Renal pelvis (tissue), 4 donors: Measurements from ENCODE around the gene ZNF649. TPM values are rescaled to one million over a fixed set of nuclear protein-coding genes. Genes with fewer than 3 reads are reported as not detected.

Source experiments
- DNase-seq: peaks from one replicate; pipeline ENCODE4 v3.0.0-alpha.2; 2013
- polyA plus RNA-seq, 3 donors: library from polyadenylated mRNA; unstranded; fragments of 120-200 nt; gene quantifications; one replicate each; pipeline ENCODE4 v1.2.1, GENCODE V29; 2013; ENCODE audit not compliant: insufficient read length in 3 of 3

ZNF649 gene
- polyA plus RNA-seq, 3 donors, result 27.0 to 30.1 (median 29.8) TPM

- DNase-seq, result no peak
Observed at GRCh38 chr19:51903192-51903591, 1.6 kb downstream of the ZNF649 start.

GRCh38 chr19:51901860-51902259 is 3.0 kb downstream of the ZNF649 start:
- no peak for DNase-seq

GRCh38 chr19:51891193-51891747 is 13.5 kb downstream of the ZNF649 start:
- DNase-seq, result no peak

- no peak for DNase-seq
Observed at GRCh38 chr19:51889934-51890333, 14.9 kb downstream of the ZNF649 start.

- peak; percentile 96 for DNase-seq
Observed at GRCh38 chr19:51887522-51888498, 17.0 kb downstream of the ZNF649 start, which contains the start of gene ZNF577. Gene ZNF577 (minus strand): TSS chr19:51887951. CDS start chr19:51880382, 7,569 bp downstream.

- no peak for DNase-seq
Observed at GRCh38 chr19:51884713-51885112, 20.1 kb downstream of the ZNF649 start.

GRCh38 chr19:51882518-51882917 is 22.3 kb downstream of the ZNF649 start:
- DNase-seq, result no peak

GRCh38 chr19:51873097-51873496 is 31.7 kb downstream of the ZNF649 start:
- no peak for DNase-seq

GRCh38 chr19:51861870-51862622 is 42.8 kb downstream of the ZNF649 start:
- DNase-seq, result no peak

Other genes starting within 250 kb of the ZNF649 start
- 10 to 100 TPM; 16.4 to 27.6 (median 24.1) TPM for gene SPACA6, start 211.7 kb downstream of the ZNF649 start, polyA plus RNA-seq
- gene HAS1, start 181.0 kb downstream of the ZNF649 start, polyA plus RNA-seq, result under 1 TPM in 2 of 3 donors, not detected in 1; 0.13 TPM
- gene FPR1, start 153.1 kb downstream of the ZNF649 start, polyA plus RNA-seq, result 1 to 10 TPM in 2 of 3 donors, under 1 TPM in 1; 0.88 to 1.5 (median 1.3) TPM
- under 1 TPM in 2 of 3 donors, not detected in 1; 0.15 to 0.19 TPM for gene FPR2, start 143.8 kb downstream of the ZNF649 start, polyA plus RNA-seq
- under 1 TPM; 0.21 to 0.46 (median 0.23) TPM for gene FPR3, start 109.9 kb downstream of the ZNF649 start, polyA plus RNA-seq
- 10 to 100 TPM; 40.9 to 59.4 (median 43.7) TPM for gene ZNF577, start 17.1 kb downstream of the ZNF649 start, polyA plus RNA-seq
- 10 to 100 TPM; 12.7 to 15.1 (median 13.7) TPM for gene ZNF613, start 22.5 kb upstream of the ZNF649 start, polyA plus RNA-seq
- gene ZNF350, start 81.8 kb upstream of the ZNF649 start, polyA plus RNA-seq, result 10 to 100 TPM; 17.4 to 23.1 (median 18.4) TPM
- gene ZNF615, start 103.2 kb upstream of the ZNF649 start, polyA plus RNA-seq, result 10 to 100 TPM; 15.5 to 21.5 (median 18.3) TPM
- gene ZNF614, start 123.4 kb upstream of the ZNF649 start, polyA plus RNA-seq, result 10 to 100 TPM; 15.9 to 19.0 (median 17.6) TPM
- gene ZNF432, start 143.8 kb upstream of the ZNF649 start, polyA plus RNA-seq, result 10 to 100 TPM; 20.0 to 27.8 (median 24.1) TPM
- 10 to 100 TPM; 14.0 to 27.7 (median 23.6) TPM for gene ZNF841, start 190.7 kb upstream of the ZNF649 start, polyA plus RNA-seq
- gene ZNF616, start 234.9 kb upstream of the ZNF649 start, polyA plus RNA-seq, result 10 to 100 TPM; 18.0 to 19.9 (median 18.4) TPM